HK-2 (cell line): ENCODE measurements around the gene LTA.

Experiments used
- DNase-seq: peaks from one replicate; pipeline ENCODE4 v3.0.0-alpha.2; 2018; ENCODE audit not compliant: unreplicated experiment

The LTA gene

DNA sequence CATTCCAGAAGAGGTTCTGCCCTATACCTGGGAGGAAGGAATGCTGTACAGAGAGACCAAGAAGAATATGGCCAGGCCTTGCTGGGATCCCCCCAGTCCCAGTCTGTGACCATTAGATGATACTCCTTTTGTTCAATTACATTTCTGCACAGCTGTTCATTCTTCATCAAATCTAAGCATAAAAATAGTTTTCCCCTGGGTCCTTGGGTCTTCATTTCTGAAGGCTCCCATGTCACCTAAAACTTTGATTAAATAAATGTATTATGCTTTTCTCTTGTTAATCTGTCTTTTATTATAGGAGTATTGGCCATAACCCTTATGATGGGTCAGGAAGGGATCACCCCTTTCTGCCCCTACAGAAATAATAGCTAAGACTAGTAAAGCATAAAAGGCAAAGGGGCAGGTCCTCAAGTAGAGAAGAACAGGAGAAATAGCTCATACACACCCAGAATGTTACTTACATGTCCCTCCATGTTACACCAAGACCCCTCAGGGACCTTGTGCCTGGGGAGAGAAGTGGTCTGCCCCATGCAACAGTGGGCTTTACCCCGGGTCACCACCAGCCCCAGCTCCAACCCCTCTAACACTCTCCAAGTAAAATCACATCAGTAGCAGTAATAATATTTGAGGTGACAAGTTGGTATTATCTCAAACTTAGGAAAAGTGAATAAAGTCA is 2.1 kb upstream of the LTA start:
- DNase-seq, result no peak

DNA sequence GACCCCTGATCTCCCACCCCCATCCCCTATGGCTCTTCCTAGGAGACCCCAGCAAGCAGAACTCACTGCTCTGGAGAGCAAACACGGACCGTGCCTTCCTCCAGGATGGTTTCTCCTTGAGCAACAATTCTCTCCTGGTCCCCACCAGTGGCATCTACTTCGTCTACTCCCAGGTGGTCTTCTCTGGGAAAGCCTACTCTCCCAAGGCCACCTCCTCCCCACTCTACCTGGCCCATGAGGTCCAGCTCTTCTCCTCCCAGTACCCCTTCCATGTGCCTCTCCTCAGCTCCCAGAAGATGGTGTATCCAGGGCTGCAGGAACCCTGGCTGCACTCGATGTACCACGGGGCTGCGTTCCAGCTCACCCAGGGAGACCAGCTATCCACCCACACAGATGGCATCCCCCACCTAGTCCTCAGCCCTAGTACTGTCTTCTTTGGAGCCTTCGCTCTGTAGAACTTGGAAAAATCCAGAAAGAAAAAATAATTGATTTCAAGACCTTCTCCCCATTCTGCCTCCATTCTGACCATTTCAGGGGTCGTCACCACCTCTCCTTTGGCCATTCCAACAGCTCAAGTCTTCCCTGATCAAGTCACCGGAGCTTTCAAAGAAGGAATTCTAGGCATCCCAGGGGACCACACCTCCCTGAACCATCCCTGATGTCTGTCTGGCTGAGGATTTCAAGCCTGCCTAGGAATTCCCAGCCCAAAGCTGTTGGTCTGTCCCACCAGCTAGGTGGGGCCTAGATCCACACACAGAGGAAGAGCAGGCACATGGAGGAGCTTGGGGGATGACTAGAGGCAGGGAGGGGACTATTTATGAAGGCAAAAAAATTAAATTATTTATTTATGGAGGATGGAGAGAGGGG is 1.4 kb downstream of the LTA start:
- DNase-seq, result no peak

DNA sequence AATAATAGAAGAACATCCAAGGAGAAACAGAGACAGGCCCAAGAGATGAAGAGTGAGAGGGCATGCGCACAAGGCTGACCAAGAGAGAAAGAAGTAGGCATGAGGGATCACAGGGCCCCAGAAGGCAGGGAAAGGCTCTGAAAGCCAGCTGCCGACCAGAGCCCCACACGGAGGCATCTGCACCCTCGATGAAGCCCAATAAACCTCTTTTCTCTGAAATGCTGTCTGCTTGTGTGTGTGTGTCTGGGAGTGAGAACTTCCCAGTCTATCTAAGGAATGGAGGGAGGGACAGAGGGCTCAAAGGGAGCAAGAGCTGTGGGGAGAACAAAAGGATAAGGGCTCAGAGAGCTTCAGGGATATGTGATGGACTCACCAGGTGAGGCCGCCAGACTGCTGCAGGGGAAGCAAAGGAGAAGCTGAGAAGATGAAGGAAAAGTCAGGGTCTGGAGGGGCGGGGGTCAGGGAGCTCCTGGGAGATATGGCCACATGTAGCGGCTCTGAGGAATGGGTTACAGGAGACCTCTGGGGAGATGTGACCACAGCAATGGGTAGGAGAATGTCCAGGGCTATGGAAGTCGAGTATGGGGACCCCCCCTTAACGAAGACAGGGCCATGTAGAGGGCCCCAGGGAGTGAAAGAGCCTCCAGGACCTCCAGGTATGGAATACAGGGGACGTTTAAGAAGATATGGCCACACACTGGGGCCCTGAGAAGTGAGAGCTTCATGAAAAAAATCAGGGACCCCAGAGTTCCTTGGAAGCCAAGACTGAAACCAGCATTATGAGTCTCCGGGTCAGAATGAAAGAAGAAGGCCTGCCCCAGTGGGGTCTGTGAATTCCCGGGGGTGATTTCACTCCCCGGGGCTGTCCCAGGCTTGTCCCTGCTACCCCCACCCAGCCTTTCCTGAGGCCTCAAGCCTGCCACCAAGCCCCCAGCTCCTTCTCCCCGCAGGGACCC is 2.3 kb downstream of the LTA start:
- DNase-seq, result no peak

DNA sequence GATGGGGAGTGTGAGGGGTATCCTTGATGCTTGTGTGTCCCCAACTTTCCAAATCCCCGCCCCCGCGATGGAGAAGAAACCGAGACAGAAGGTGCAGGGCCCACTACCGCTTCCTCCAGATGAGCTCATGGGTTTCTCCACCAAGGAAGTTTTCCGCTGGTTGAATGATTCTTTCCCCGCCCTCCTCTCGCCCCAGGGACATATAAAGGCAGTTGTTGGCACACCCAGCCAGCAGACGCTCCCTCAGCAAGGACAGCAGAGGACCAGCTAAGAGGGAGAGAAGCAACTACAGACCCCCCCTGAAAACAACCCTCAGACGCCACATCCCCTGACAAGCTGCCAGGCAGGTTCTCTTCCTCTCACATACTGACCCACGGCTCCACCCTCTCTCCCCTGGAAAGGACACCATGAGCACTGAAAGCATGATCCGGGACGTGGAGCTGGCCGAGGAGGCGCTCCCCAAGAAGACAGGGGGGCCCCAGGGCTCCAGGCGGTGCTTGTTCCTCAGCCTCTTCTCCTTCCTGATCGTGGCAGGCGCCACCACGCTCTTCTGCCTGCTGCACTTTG is 3.3 kb downstream of the LTA start, which contains the start of gene TNF:
TNF (plus strand) TSS at position 231 of the 567 bp plus-strand sequence; CDS start at position 408, 177 bp downstream.
- DNase-seq, result no peak

DNA sequence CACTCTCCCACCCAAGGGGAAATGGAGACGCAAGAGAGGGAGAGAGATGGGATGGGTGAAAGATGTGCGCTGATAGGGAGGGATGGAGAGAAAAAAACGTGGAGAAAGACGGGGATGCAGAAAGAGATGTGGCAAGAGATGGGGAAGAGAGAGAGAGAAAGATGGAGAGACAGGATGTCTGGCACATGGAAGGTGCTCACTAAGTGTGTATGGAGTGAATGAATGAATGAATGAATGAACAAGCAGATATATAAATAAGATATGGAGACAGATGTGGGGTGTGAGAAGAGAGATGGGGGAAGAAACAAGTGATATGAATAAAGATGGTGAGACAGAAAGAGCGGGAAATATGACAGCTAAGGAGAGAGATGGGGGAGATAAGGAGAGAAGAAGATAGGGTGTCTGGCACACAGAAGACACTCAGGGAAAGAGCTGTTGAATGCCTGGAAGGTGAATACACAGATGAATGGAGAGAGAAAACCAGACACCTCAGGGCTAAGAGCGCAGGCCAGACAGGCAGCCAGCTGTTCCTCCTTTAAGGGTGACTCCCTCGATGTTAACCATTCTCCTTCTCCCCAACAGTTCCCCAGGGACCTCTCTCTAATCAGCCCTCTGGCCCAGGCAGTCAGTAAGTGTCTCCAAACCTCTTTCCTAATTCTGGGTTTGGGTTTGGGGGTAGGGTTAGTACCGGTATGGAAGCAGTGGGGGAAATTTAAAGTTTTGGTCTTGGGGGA is 4.0 kb downstream of the LTA start:
- DNase-seq, result no peak

DNA sequence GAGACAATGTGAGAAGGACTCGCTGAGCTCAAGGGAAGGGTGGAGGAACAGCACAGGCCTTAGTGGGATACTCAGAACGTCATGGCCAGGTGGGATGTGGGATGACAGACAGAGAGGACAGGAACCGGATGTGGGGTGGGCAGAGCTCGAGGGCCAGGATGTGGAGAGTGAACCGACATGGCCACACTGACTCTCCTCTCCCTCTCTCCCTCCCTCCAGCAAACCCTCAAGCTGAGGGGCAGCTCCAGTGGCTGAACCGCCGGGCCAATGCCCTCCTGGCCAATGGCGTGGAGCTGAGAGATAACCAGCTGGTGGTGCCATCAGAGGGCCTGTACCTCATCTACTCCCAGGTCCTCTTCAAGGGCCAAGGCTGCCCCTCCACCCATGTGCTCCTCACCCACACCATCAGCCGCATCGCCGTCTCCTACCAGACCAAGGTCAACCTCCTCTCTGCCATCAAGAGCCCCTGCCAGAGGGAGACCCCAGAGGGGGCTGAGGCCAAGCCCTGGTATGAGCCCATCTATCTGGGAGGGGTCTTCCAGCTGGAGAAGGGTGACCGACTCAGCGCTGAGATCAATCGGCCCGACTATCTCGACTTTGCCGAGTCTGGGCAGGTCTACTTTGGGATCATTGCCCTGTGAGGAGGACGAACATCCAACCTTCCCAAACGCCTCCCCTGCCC is 4.9 kb downstream of the LTA start:
- DNase-seq, result no peak

DNA sequence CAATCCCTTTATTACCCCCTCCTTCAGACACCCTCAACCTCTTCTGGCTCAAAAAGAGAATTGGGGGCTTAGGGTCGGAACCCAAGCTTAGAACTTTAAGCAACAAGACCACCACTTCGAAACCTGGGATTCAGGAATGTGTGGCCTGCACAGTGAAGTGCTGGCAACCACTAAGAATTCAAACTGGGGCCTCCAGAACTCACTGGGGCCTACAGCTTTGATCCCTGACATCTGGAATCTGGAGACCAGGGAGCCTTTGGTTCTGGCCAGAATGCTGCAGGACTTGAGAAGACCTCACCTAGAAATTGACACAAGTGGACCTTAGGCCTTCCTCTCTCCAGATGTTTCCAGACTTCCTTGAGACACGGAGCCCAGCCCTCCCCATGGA is 5.5 kb downstream of the LTA start:
- no peak for DNase-seq

DNA sequence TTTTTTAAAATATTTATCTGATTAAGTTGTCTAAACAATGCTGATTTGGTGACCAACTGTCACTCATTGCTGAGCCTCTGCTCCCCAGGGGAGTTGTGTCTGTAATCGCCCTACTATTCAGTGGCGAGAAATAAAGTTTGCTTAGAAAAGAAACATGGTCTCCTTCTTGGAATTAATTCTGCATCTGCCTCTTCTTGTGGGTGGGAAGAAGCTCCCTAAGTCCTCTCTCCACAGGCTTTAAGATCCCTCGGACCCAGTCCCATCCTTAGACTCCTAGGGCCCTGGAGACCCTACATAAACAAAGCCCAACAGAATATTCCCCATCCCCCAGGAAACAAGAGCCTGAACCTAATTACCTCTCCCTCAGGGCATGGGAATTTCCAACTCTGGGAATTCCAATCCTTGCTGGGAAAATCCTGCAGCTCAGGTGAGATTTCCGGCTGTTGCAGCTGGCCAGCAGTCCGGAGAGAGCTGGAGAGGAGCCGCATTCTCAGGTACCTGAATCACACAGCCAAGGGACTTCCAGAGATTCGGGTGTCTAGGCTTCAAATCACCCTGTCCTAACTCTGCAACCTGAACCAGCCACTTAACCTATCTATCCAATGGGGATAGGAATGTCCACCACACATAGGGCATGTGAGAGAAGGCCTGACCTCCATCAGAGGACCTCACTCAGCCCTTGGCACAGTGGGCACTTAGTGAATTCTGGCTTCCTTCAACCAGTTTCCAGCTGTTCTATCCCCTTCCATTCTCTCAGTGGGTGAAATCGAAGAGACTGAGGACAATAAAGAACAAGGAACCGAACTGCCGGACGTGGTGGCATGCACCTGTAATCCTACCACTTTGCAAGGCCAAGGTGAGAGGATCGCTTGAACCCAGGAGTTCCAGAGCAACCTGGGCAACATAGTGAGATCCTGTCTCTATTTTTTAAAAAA is 6.4 kb downstream of the LTA start:
- DNase-seq, result peak; percentile 73

DNA sequence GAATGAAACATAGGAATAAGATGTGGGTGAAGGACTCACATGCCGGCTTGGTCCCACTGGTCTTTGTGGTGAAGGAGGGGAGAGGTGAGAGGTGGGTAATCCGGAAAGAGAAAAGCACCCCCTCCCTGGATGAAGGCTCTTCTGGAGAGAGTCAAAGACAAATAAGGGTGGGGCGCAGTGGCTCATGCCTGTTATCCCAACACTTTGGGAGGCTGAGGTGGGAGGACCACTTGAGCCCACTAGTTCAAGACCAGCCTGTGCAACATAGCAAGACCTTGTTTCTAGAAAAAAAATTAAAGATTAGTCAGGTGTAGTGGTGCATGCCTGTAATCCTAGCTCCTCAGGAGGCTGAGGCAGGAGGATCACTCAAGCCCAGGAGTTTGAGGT is 7.0 kb downstream of the LTA start:
- DNase-seq, result no peak

DNA sequence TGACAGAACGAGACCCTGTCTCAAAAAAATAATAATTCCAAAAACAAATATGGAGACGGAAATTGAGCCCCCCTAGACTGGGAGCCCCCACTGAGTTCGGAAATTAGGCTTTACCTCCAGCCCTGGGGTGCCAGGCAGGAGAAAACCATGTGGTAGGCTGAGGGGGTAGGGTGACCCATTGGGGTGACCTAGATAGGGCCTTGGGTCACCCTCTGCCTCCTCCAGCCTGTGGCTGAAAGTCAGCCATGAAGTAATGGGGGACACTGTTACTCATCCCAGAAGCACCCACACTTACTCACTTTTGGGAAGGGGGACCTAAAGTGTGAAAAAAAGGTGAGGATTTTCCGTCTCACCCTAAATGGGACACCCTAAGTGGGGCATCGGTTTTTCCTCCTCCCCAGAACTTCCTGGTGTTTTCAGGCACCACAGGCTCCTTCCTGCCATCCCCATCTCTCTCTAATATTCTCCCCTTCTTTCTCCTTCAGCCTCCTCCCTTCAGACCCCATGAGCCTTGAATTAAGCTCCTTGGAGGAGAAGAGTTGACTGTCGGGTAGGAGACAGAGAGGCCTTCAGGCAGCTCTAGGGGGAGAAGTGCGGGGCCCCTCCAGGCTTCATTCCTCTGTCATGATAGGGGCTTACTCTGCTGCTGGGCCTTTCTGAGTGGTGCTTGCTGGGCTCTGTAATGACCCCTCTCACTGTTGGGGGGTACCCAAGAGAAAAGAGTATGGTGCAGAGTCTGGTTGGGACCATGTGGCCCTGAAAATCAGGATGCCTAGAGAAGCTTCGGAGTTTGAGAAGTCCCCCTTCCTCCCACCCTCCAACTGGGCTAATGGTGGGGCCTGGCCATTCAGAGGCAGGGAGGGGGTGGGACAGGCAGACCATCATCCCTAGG is 7.7 kb downstream of the LTA start:
- DNase-seq, result no peak

DNA sequence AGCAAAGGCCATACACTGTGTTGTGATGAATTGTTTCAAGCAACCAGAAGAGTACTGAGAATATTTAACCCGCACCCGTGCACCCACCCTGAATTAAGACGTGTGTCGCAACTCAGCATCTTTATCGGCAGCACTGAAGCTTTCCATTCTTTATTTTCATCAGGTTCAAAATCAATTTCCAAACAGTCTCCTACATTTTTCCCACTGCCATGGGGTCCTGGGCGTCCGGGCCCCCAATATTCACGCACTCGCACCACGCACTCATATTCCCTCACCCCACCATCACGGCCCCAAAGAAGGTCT is 8.3 kb downstream of the LTA start:
- no peak for DNase-seq

DNA sequence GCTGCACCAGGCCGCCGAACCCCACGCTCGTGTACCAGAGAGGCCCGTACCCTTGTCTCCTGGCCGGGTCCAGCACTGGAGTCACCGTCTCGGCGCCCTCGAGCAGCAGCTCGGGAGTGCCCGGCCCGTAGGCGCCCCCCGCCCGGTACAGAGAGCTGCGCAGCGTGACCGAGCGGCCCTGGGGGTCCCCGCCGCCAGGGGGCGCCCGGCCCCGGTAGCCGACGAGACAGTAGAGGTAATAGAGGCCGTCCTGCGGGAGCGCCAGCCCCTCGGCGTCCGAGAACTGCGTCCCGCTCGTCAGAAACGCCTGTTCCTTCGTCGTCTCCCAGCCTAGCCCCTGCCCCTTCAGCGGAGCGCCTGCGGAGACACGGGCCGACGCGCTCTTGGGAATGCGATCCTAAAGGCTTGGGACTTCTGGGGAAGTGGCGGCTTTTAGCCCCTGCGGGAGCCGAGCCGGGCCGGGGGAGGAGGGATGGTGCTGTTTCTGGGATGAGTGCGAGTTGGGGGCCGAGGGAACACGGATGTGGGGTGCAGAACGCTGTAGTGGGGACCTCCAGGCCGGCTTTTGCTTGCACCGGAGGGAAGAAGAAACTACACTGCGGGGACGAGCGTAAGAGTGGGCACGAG is 8.8 kb downstream of the LTA start:
- DNase-seq, result peak; percentile 88

DNA sequence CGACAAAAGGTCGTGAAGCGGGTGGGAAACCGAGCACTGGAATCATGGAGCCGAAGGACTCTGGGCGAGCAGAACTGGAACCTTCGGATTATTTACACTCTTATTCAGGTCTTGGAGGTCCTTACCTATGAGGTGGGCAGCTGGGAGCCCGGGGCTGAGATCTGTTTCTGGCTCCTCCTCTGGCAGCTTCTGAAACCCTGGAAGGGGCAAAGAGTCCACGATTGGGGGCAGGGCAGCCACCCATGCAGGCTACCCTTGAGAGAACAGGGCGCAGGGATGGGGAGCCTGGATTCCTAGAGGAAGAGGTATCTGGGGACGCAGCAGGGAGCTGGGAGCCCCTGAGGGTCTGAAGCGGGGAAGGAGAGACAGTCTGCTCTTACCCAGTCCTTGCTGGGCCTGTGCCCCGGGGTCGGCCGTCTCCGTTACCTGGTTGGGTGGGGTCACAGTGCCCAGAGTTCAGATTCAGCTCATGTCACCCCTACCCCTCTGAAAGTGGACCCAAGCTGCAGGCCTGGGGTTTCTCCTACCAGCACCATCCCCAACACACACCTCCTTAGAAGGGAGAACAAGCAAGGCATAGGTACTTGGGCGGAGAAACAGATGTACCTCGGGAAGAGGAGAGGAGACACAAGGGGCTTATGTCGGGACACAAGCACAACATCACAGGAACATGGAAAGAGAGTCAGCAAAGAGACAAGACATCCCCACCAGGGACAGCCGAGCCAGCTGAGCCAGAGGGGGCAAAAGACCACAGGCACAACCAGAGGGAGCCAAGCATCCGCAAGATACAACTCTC is 9.5 kb downstream of the LTA start:
- no peak for DNase-seq

DNA sequence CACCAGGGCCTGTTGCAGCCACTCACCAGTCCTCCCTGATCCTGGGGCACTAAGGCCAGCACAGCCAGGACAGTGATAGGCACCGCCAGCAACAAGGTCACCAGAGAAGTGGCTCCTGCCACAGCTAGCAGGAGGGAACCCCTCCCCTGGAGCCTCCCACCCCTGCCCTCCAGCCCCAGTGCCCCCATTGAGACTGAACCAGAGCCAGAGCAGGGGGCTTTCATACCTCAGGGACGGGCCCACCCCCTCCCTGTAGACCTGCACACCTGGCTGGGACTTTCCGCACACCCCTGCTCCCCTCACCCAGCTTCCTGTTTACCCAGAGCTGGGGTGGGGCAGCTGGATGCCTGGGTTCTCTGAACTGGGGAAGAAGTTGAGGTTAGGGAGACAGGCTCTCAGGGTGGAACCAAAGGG is 10.1 kb downstream of the LTA start, which contains the start of gene LTB:
LTB (minus strand) TSS at position 195 of the 414 bp plus-strand sequence; CDS start at position 188, 7 bp downstream.
- no peak for DNase-seq

DNA sequence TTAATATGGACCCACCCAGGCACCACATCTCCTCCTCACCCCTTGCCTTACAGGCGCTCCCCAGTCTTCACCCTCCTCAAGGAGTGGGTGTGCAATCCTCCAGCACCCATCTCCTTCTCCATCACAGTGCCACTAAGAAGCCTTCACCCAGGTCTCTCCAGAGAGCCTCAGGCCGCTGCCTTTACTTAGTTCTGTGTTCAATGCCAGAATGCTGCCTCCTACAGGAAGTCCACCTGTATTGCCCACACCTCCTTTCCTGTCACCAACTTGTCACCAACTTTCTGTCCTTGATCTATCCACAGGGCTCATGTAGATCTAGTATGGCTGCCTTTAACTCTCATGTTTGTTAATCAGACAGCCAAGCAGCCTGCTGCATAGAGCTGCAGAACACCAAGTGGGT is 13.4 kb downstream of the LTA start:
- DNase-seq, result no peak

DNA sequence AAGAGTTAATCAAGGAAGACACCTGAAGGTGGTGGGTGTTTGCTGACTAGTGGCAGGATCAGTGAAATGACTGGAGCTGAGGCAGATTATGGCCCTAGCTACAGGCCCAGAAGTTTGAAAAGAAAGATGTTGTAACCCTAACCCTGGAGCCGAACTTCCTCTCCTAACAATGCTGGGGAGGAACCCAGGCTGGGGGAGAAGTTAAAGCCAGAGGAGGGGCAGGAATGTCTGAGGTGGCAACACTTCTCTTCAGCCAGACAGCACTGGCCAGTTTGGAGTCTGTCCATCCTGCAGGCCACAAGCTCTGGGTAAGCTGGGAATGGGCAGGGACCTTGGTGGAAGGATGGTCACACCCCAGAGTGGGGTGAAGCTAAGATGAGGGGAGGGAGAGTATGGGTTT is 13.9 kb downstream of the LTA start, which contains the start of gene LST1:
LST1 (plus strand) TSS at position 270 of the 400 bp plus-strand sequence. CDS start 1,023 bp downstream, outside the sequence.
- no peak for DNase-seq
